ENCODE data around the gene DMD.

DMD gene

GRCh38 chrX:31805781-31806180, 1405.6 kb downstream of the DMD start:
- CTCF ChIA-PET: no interaction called here
- no peak overlapping the region for H3K27ac Mint-ChIP-seq
- no peak for DNase-seq
- H3K27me3 Mint-ChIP-seq: no peaks in the 10 kb centered on the region
- no peaks in the 10 kb centered on the region for H3K36me3 Mint-ChIP-seq
- H3K4me1 Mint-ChIP-seq: no peaks in the 10 kb centered on the region
- no peaks in the 10 kb centered on the region for H3K9me3 Mint-ChIP-seq
- H3K4me3 Mint-ChIP-seq: no peak overlapping the region

- CTCF ChIA-PET: no interaction called here
- Mint-ChIP-seq H3K27ac (no peak overlapping the region), H3K27me3 (no peaks in the 10 kb centered on the region), H3K9me3 (no peaks in the 10 kb centered on the region), H3K36me3 (no peaks in the 10 kb centered on the region), H3K4me3 (no peak overlapping the region), H3K4me1 (no peaks in the 10 kb centered on the region)
- no peak for DNase-seq
These were observed 1411.1 kb downstream of the DMD start for GRCh38 chrX:31800219-31800618.

GRCh38 chrX:31796624-31797023, 1414.7 kb downstream of the DMD start:
- Mint-ChIP-seq H3K4me1 (no peaks in the 10 kb centered on the region), H3K27ac (no peak overlapping the region), H3K36me3 (no peaks in the 10 kb centered on the region), H3K27me3 (no peaks in the 10 kb centered on the region), H3K9me3 (no peaks in the 10 kb centered on the region), H3K4me3 (no peak overlapping the region)
- CTCF ChIA-PET: no interaction called here
- no peak for DNase-seq

GRCh38 chrX:31747411-31747810, 1463.9 kb downstream of the DMD start:
- H3K4me1 Mint-ChIP-seq: no peaks in the 10 kb centered on the region
- H3K4me3 Mint-ChIP-seq: no peak overlapping the region
- no peaks in the 10 kb centered on the region for H3K9me3 Mint-ChIP-seq
- DNase-seq: no peak
- CTCF ChIA-PET: no interaction called here
- H3K27me3 Mint-ChIP-seq: no peaks in the 10 kb centered on the region
- no peak overlapping the region for H3K27ac Mint-ChIP-seq
- no peaks in the 10 kb centered on the region for H3K36me3 Mint-ChIP-seq

- H3K36me3 Mint-ChIP-seq: no peaks in the 10 kb centered on the region
- no peaks in the 10 kb centered on the region for H3K4me1 Mint-ChIP-seq
- no peak for DNase-seq
- CTCF ChIA-PET: no interaction called here
- no peak overlapping the region for H3K27ac Mint-ChIP-seq
- no peaks in the 10 kb centered on the region for H3K27me3 Mint-ChIP-seq
- H3K9me3 Mint-ChIP-seq: no peaks in the 10 kb centered on the region
- no peak overlapping the region for H3K4me3 Mint-ChIP-seq
These were observed 1468.3 kb downstream of the DMD start for GRCh38 chrX:31743004-31743403.

GRCh38 chrX:31717474-31717873, 1493.9 kb downstream of the DMD start:
- CTCF ChIA-PET: no interaction called here
- no peaks in the 10 kb centered on the region for H3K9me3 Mint-ChIP-seq
- H3K36me3 Mint-ChIP-seq: no peaks in the 10 kb centered on the region
- no peak overlapping the region for H3K27ac Mint-ChIP-seq
- H3K4me3 Mint-ChIP-seq: no peak overlapping the region
- no peaks in the 10 kb centered on the region for H3K27me3 Mint-ChIP-seq
- DNase-seq: no peak
- H3K4me1 Mint-ChIP-seq: no peaks in the 10 kb centered on the region

- CTCF ChIA-PET: no interaction called here
- H3K27ac Mint-ChIP-seq: no peak overlapping the region
- DNase-seq: no peak
These were observed 1495.7 kb downstream of the DMD start for GRCh38 chrX:31715675-31716074.

GRCh38 chrX:31714797-31715196, 1496.6 kb downstream of the DMD start:
- Mint-ChIP-seq H3K27me3 (no peaks in the 10 kb centered on the region), H3K4me1 (no peaks in the 10 kb centered on the region), H3K27ac (no peak overlapping the region), H3K36me3 (no peaks in the 10 kb centered on the region), H3K4me3 (no peak overlapping the region), H3K9me3 (no peaks in the 10 kb centered on the region)
- CTCF ChIA-PET: no interaction called here
- no peak for DNase-seq

More at GRCh38 chrX:31715675-31716074, 1495.7 kb downstream of the DMD start:
- no peaks in the 10 kb centered on the region for H3K4me1 Mint-ChIP-seq
- no peaks in the 10 kb centered on the region for H3K36me3 Mint-ChIP-seq
- H3K9me3 Mint-ChIP-seq: no peaks in the 10 kb centered on the region
- H3K27me3 Mint-ChIP-seq: no peaks in the 10 kb centered on the region
- H3K4me3 Mint-ChIP-seq: no peak overlapping the region

GRCh38 chrX:31713120-31713519, 1498.2 kb downstream of the DMD start:
- Mint-ChIP-seq H3K27ac (no peak overlapping the region), H3K9me3 (no peaks in the 10 kb centered on the region), H3K27me3 (no peaks in the 10 kb centered on the region), H3K36me3 (no peaks in the 10 kb centered on the region), H3K4me3 (no peak overlapping the region), H3K4me1 (no peaks in the 10 kb centered on the region)
- CTCF ChIA-PET: no interaction called here
- no peak for DNase-seq

- no peaks in the 10 kb centered on the region for H3K9me3 Mint-ChIP-seq
- no peaks in the 10 kb centered on the region for H3K36me3 Mint-ChIP-seq
- H3K27ac Mint-ChIP-seq: no peak overlapping the region
- H3K4me3 Mint-ChIP-seq: no peak overlapping the region
- no peaks in the 10 kb centered on the region for H3K27me3 Mint-ChIP-seq
- DNase-seq: no peak
- no peaks in the 10 kb centered on the region for H3K4me1 Mint-ChIP-seq
- CTCF ChIA-PET: no interaction called here
These were observed 1500.2 kb downstream of the DMD start for GRCh38 chrX:31711166-31711565.

- no peak overlapping the region for H3K27ac Mint-ChIP-seq
- H3K4me1 Mint-ChIP-seq: no peaks in the 10 kb centered on the region
- H3K27me3 Mint-ChIP-seq: no peaks in the 10 kb centered on the region
- H3K4me3 Mint-ChIP-seq: no peak overlapping the region
- CTCF ChIA-PET: no interaction called here
- H3K36me3 Mint-ChIP-seq: no peaks in the 10 kb centered on the region
- no peaks in the 10 kb centered on the region for H3K9me3 Mint-ChIP-seq
- no peak for DNase-seq
These were observed 1503.2 kb downstream of the DMD start for GRCh38 chrX:31708116-31708515.

GRCh38 chrX:31706466-31706865, 1504.9 kb downstream of the DMD start:
- Mint-ChIP-seq H3K4me1 (no peaks in the 10 kb centered on the region), H3K9me3 (no peaks in the 10 kb centered on the region), H3K27me3 (no peaks in the 10 kb centered on the region), H3K27ac (no peak overlapping the region), H3K36me3 (no peaks in the 10 kb centered on the region), H3K4me3 (no peak overlapping the region)
- no peak for DNase-seq
- CTCF ChIA-PET: no interaction called here

- DNase-seq: no peak
- Mint-ChIP-seq H3K4me3 (no peak overlapping the region), H3K36me3 (no peaks in the 10 kb centered on the region), H3K4me1 (no peaks in the 10 kb centered on the region), H3K27ac (no peak overlapping the region), H3K9me3 (no peaks in the 10 kb centered on the region), H3K27me3 (no peaks in the 10 kb centered on the region)
- CTCF ChIA-PET: no interaction called here
These were observed 1505.5 kb downstream of the DMD start for GRCh38 chrX:31705816-31706215.

GRCh38 chrX:31704938-31705337, 1506.4 kb downstream of the DMD start:
- no peaks in the 10 kb centered on the region for H3K4me1 Mint-ChIP-seq
- CTCF ChIA-PET: no interaction called here
- H3K27ac Mint-ChIP-seq: no peak overlapping the region
- DNase-seq: no peak
- H3K27me3 Mint-ChIP-seq: no peaks in the 10 kb centered on the region
- H3K9me3 Mint-ChIP-seq: no peaks in the 10 kb centered on the region
- H3K4me3 Mint-ChIP-seq: no peak overlapping the region
- H3K36me3 Mint-ChIP-seq: no peaks in the 10 kb centered on the region

- H3K4me3 Mint-ChIP-seq: no peak overlapping the region
- no peak overlapping the region for H3K27ac Mint-ChIP-seq
- no peaks in the 10 kb centered on the region for H3K36me3 Mint-ChIP-seq
- DNase-seq: no peak
- CTCF ChIA-PET: no interaction called here
- H3K4me1 Mint-ChIP-seq: no peaks in the 10 kb centered on the region
- no peaks in the 10 kb centered on the region for H3K9me3 Mint-ChIP-seq
- H3K27me3 Mint-ChIP-seq: no peaks in the 10 kb centered on the region
These were observed 1509.1 kb downstream of the DMD start for GRCh38 chrX:31702222-31702621.

GRCh38 chrX:31697294-31697916, 1513.9 kb downstream of the DMD start:
- Mint-ChIP-seq H3K27me3 (no peaks in the 10 kb centered on the region), H3K27ac (no peak overlapping the region), H3K9me3 (no peaks in the 10 kb centered on the region), H3K4me3 (no peak overlapping the region), H3K36me3 (no peaks in the 10 kb centered on the region), H3K4me1 (no peaks in the 10 kb centered on the region)
- CTCF ChIA-PET: no interaction called here
- no peak for DNase-seq

Data from activated naive CD4-positive, alpha-beta T cell treated with anti-CD3 and anti-CD28 coated beads, Interleukin-2, amount 10 ng/mL, durations not matched to agents 7 days and 5 days (primary cell).